ENCODE measurements around the gene MRGPRF. TPM values are rescaled to one million over a fixed set of nuclear protein-coding genes. Genes with fewer than 3 reads are reported as not detected.

The MRGPRF gene
- total RNA-seq, 4 donors from 2014 or later = 88.9 to 213 (median 165) TPM

DNA sequence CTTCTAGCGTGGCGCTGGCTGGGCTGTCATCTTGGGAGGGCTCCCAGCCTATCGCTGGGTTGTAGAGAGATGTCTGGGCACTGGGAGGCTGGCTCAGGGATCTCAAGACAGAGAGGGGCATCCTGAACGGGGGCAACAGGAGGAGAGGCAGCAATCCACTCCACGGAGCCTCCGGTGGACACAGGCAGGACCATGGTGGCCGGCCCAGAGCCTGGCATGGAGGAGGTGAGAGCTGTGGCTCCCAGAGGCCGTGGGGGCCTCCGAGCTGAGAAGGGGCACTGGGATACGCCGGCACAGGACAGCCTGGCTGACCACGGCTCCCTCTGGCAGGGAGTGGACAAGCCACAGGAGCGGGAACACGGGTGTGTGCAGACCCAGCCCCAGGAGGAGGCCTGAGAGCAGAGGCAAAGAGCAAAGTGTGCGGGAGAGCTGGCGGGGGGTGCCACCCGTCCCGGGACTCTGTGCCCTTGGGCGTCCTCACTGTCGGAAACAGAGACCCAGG is 9.1 kb downstream of the MRGPRF start:
- TF ChIP-seq, protein P1, sequence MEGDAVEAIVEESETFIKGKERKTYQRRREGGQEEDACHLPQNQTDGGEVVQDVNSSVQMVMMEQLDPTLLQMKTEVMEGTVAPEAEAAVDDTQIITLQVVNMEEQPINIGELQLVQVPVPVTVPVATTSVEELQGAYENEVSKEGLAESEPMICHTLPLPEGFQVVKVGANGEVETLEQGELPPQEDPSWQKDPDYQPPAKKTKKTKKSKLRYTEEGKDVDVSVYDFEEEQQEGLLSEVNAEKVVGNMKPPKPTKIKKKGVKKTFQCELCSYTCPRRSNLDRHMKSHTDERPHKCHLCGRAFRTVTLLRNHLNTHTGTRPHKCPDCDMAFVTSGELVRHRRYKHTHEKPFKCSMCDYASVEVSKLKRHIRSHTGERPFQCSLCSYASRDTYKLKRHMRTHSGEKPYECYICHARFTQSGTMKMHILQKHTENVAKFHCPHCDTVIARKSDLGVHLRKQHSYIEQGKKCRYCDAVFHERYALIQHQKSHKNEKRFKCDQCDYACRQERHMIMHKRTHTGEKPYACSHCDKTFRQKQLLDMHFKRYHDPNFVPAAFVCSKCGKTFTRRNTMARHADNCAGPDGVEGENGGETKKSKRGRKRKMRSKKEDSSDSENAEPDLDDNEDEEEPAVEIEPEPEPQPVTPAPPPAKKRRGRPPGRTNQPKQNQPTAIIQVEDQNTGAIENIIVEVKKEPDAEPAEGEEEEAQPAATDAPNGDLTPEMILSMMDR (IDR thresholded peaks at IDR 0.05) = no peak
- TF ChIP-seq EP300 (IDR thresholded peaks at IDR 0.05) (no peak), POLR2A (IDR thresholded peaks at IDR 0.05) (no peak), POLR2AphosphoS5 (IDR thresholded peaks at IDR 0.05) (no peak)
- H3K27me3 ChIP-seq = no peaks in the 10 kb centered on the region
- ATAC-seq = no peak
- H3K36me3 ChIP-seq = peaks cover 0 to 45% of the 10 kb centered on the region in 2 donors
- H3K4me3 ChIP-seq = no peak overlapping the region
- WGBS, 2 donors (ENCODE audit: low coverage in 1 of 2) = 72 to 80% methylated on average over 2 to 8 of the region's 20 CpGs
- H3K9me3 ChIP-seq = no peaks in the 10 kb centered on the region
- peaks cover 0 to 99% (median 82%) of the 10 kb centered on the region in 3 donors for H3K4me1 ChIP-seq
- peak overlapping the region; percentile 88 to 99 (median 98) for H3K27ac ChIP-seq

DNA sequence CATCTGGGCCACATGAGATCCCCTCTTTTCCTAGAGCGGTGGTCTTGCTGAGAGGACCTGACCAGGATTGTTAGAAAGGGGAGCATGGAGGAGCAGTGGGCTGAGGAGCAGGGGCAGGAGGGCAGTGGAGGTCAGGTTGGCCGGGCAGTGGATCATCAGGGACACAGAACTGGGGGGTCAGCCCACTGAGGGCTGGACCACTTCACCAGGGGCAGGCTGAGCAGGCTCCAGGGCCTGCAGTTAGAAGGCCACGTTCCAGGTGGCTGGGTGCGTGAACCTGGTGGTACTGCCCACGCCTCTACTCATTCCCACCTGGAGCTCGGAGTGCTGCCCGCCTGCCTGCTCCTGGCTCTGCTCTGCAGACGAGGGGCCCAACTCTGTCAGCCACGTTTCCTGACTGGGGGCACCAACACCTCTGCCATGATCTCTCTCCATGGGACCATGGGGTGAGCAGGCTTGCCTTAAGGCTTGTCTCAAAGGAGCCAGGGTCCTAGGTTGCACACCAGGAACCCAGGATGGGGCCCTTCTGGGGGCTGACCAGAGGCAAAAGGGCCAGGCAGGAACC is 9.7 kb downstream of the MRGPRF start:
- Histone ChIP-seq H3K4me1 (peaks cover 4 to 99% (median 85%) of the 10 kb centered on the region in 3 donors), H3K27ac (peak overlapping the region; percentile 88 to 99 (median 98)), H3K9me3 (no peaks in the 10 kb centered on the region), H3K36me3 (peaks cover 0 to 45% of the 10 kb centered on the region in 2 donors), H3K4me3 (no peak overlapping the region), H3K27me3 (no peaks in the 10 kb centered on the region)
- ATAC-seq = no peak
- TF ChIP-seq POLR2A (IDR thresholded peaks at IDR 0.05) (no peak), POLR2AphosphoS5 (IDR thresholded peaks at IDR 0.05) (no peak), EP300 (IDR thresholded peaks at IDR 0.05) (no peak)
- TF ChIP-seq, protein P1 (IDR thresholded peaks at IDR 0.05) = no peak
- no CpG with 5 or more reads among the region's 9 CpGs for WGBS, 2 donors (ENCODE audit: low coverage in 1 of 2)

DNA sequence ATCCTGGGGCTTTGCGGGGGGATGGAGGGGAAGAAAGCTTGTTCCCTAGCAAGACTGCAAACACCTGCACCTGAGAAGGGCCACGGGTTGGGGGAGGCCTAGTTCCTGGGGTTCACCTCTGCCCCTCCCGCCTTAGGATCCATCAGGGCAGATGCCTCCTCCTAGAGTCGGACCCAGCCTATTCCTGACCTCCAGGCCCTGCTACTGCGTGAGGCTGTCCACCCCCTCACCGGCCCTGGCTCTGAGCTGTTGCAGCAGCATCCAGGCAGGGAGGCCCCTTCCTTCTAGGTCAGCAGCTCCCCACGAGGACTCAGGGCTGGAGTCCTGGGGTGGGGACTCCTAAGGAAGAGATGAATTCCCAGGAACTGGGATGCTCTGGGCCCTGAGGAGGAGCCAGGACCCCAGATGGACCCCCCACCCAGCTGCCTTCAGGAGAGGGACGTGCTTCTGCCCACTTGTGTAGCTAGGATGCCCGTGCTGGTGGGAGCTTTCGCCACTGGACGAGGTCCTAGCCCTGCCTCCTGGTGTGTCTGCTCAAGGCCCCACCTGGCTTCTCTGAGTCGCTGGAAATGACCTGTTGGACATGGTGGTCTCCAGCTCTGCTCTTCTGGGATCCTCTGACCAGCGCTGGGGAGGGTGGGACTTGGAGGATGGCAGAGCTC is 10.3 kb downstream of the MRGPRF start:
- TF ChIP-seq, protein P1 (IDR thresholded peaks at IDR 0.05) = no peak
- no peak for TF ChIP-seq EP300 (IDR thresholded peaks at IDR 0.05)
- TF ChIP-seq POLR2A (IDR thresholded peaks at IDR 0.05) = no peak
- no peak for TF ChIP-seq POLR2AphosphoS5 (IDR thresholded peaks at IDR 0.05)
- Histone ChIP-seq H3K27ac (peak overlapping the region; percentile 88 to 99 (median 98)), H3K4me3 (no peak overlapping the region), H3K4me1 (peaks cover 4 to 99% (median 85%) of the 10 kb centered on the region in 3 donors), H3K36me3 (peaks cover 0 to 45% of the 10 kb centered on the region in 2 donors), H3K27me3 (no peaks in the 10 kb centered on the region), H3K9me3 (no peaks in the 10 kb centered on the region)
- WGBS, 2 donors (ENCODE audit: low coverage in 1 of 2) = 54% methylated on average over 3 of the region's 13 CpGs; no CpG with 5 or more reads in 1 of the 2 donors
- ATAC-seq = no peak

DNA sequence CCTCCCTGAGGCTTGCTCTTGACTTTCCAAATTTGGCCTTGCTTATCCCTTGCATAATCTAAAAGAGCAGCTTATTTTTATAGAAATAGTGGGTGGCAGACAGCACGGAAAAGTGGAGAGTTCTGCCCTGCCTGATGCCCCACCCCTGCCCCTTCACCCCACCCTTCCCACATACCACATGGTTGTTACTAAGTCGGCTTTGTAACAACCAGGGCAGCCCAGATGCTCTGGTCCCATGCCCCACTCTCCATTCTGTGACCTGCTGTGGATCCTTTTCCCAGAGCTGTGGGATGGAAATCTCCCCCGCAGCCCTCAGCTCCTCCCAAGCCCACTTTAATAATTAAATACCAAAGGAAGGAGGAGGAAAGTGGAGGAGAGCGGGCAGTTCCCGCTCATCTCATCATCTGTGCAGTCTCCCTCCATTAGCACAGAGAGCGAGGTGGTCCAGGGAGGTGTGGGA is 10.9 kb downstream of the MRGPRF start:
- ATAC-seq = peak; percentile 52
- H3K4me1 ChIP-seq = peaks cover 4 to 98% (median 81%) of the 10 kb centered on the region in 3 donors
- no peak overlapping the region for H3K4me3 ChIP-seq
- no peaks in the 10 kb centered on the region for H3K27me3 ChIP-seq
- peaks cover 0 to 43% of the 10 kb centered on the region in 2 donors for H3K36me3 ChIP-seq
- H3K27ac ChIP-seq = peak overlapping the region; percentile 88 to 99 (median 98)
- WGBS, 2 donors (ENCODE audit: low coverage in 1 of 2) = 37% methylated on average over 5 of the region's 6 CpGs; no CpG with 5 or more reads in 1 of the 2 donors
- TF ChIP-seq POLR2AphosphoS5 (IDR thresholded peaks at IDR 0.05) (peak; percentile 63), EP300 (IDR thresholded peaks at IDR 0.05) (no peak)
- TF ChIP-seq, protein P1 (IDR thresholded peaks at IDR 0.05) = no peak
- H3K9me3 ChIP-seq = no peaks in the 10 kb centered on the region
